Stomach (tissue), 4 donors: ENCODE measurements around the gene AIF1.

Source experiments
- POLR2A ChIP-seq, 4 donors: fragments of 450-650 bp; IDR thresholded peaks; one replicate each; pipeline ENCODE4 v1.6.1; 2016; ENCODE audit warnings: antibody characterized with exemption in 4 of 4, control low read depth in 2 of 4, mild to moderate bottlenecking in 1 of 4, moderate library complexity in 1 of 4
- POLR2AphosphoS5 ChIP-seq, 3 donors: sonication (generic); formaldehyde crosslinking; IDR thresholded peaks; one replicate each; pipeline ENCODE4 v1.6.1; 2016; ENCODE audit warnings: antibody characterized with exemption in 3 of 3
- TF ChIP-seq, protein P1 (sequence below), 7 experiments: fragments of 450-650 bp in 4 of 7; fragments of 200-600 bp in 3 of 7; sonication (generic) in 3 of 7; IDR thresholded peaks; one replicate each; pipeline ENCODE4 v1.5.1; 2016 to 2019; ENCODE audit warnings: antibody characterized with exemption in 7 of 7, control low read depth in 2 of 7, mild to moderate bottlenecking in 1 of 7

DNA sequence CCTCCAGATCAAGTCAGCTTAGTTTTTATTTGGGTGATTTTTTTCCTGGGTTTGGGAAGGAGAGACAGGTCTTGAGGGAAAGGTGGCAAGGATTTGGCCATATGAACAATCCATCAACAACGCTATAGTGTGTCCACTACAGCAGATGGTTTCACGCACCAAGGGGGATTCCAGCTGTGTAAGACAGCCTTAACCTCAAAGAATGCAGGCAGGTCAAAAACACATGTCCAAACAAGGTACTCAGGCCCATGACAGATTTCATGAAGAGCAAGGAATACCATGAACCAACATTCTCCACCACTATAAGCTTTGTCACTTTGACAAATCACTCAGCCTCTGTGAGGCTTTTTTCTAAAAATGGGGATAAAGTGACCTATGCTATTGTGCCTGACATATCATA is 2.0 kb downstream of the AIF1 start:
- TF ChIP-seq POLR2A (IDR thresholded peaks at IDR 0.05) (no peak), POLR2AphosphoS5 (IDR thresholded peaks at IDR 0.05) (no peak)
- TF ChIP-seq, protein P1, sequence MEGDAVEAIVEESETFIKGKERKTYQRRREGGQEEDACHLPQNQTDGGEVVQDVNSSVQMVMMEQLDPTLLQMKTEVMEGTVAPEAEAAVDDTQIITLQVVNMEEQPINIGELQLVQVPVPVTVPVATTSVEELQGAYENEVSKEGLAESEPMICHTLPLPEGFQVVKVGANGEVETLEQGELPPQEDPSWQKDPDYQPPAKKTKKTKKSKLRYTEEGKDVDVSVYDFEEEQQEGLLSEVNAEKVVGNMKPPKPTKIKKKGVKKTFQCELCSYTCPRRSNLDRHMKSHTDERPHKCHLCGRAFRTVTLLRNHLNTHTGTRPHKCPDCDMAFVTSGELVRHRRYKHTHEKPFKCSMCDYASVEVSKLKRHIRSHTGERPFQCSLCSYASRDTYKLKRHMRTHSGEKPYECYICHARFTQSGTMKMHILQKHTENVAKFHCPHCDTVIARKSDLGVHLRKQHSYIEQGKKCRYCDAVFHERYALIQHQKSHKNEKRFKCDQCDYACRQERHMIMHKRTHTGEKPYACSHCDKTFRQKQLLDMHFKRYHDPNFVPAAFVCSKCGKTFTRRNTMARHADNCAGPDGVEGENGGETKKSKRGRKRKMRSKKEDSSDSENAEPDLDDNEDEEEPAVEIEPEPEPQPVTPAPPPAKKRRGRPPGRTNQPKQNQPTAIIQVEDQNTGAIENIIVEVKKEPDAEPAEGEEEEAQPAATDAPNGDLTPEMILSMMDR (IDR thresholded peaks at IDR 0.05), result no peak
